Measurements from ENCODE around the gene TMEM161B.
"Not testable (repeated sequence)": the region's sequence is repeated elsewhere in the genome, so short reads cannot be mapped to it uniquely, and the experiment has no call there.

The TMEM161B gene

DNA sequence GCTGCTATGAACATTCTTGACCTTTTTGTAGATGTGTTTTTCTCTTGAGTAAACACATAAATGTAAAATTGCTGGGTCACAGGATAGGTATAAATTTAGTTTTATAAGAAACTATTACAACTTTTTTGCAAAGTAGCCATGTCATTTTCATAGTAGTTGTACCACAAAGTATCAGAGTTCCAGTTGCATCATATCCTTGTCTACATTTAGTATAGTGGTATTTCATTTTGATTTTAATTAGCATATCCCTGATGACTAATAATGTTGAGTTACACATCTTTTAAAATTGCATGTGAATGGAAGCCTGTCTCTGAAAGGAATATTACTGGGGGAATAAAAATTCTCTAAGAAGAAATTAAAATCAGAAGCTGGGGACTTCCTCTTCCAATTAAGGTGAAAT is 85.4 kb downstream of the TMEM161B start:
- no peak for DNase-seq (ENCODE audit: low read depth in 2 of 2)

DNA sequence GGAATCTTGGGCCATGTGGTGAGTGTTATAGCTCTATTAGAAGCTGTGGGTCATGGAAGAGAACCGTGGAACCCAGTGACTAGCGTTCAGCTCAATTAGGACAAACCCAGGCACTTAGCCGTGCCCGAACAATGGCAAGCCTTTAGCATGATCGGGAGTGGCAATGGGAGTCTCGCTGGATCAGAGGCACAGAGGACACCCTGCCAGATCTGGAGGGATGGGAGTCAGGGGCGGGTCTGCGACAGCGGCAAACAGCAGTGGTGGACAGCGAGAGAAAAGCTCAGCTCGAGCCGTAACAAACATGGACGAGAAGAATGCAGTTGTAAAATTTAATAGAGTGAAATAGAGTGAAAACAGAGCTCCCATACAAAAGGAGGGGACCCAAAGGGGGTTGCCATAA is 91.2 kb downstream of the TMEM161B start:
- DNase-seq (ENCODE audit: low read depth in 2 of 2): not testable (repeated sequence)

DNA sequence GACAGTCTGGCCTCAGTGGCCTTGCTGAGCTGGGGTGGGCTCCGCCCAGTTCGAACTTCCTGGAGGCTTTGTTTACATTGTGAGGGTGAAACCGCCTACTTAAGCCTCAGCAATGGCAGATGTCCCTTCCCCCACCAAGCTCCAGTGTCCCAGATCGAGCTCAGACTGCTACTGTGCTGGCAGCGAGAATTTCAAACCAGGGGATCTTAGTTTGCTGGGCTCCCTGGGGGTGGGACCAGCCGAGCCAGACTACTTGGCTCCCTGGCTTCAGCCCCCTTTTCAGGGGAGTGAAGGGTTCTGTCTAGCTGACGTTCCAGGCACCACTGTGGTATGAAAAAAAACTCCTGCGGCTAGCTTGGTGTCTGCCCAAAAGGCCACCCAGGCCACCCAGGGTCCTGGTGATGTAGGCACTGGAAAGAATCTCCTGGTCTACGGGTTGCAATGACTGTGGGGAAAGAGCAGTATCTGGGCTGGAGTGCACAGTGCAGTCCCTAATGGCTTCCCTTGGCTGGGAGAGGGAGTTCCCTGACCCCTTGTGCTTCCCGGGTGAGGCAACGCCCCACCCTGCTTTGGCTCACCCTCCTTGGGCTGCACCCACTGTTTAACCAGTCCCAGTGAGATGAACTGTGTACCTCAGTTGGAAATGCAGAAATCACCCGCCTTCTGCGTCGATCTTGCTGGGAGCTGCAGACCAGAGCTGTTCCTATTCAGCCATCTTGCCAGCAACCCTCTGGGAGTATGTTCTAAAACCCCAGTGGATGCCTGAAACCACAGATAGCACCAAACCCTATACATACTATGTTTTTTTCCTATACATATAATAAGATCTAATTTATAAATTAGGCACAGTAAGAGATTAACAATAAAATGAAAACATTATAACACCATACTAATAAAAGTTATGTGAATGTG is 95.5 kb downstream of the TMEM161B start:
- DNase-seq (ENCODE audit: low read depth in 2 of 2): no peak

DNA sequence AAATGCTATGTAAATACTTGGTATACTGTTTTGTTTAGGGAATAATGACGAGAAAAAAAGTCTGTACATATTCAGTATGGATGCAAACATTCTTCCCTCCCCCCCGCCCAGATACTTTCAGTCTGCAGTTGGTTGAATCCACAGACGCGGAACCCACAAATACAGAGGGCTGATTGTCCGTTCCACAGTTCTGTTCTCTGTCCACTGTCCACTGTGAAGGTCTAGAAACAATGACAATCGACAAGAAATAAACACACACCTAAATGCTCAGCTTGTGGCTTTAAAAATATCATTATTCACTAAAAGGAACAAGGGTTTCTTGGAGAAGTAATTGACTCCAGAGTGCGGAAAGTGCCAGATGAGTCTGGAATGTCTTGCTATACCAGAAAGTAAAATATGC is 109.1 kb downstream of the TMEM161B start:
- no peak for DNase-seq (ENCODE audit: low read depth in 2 of 2)

DNA sequence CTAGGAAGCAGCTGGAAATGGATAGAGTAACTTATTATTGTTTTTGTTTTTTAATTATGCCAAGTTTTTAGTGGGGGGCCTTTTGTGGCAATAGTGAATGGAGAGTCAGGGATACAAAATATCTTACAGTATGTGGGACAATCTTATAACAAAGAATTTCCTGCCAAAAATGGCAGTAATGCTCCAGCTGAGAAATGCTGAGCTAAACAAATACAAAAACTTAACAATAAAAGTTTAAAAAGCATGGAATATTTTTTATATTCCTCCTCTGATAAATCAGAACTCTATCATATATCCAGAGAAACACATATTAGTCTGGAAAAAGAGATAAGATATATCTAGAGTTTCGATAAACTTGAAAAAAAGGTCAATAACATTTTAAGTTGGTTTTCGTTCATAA is 110.6 kb downstream of the TMEM161B start:
- DNase-seq (ENCODE audit: low read depth in 2 of 2): no peak

DNA sequence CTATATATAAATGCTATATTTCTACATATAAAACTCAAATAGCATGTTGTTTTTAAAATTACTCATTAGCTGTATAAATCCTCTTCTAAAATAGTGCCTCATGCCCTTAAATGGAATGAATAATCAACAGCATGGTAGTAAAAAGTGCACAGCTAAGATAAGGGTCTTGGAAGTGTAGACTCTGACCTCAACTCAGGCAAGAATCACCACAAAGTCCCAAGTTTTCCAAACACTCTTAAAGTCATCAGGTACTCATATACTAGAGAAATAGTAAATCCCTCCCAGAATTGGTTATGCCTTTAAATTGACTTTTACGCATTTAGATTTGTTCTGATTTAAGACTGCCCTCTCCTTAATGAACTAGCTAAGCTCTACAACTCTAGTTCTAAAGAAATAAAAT is 113.8 kb downstream of the TMEM161B start:
- no peak for DNase-seq (ENCODE audit: low read depth in 2 of 2)

DNA sequence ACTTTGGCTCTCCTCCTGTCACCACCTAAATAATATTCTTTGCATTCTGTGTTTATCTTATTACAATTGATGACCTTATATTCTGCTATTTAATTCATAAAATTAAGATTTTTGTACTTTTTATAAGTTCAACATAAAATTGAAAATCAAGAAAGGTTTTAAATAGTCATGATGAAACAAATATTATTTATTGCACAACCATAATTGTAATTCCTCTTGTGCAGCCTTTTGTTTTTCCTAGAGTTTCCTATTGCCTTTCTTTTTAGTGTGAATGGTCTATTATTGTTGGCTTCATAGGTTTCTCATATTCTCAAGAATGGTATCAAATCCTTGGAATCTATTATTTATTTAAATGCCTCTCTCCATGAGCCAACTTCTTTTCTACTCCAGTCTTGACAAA is 117.9 kb downstream of the TMEM161B start:
- DNase-seq (ENCODE audit: low read depth in 2 of 2): no peak

DNA sequence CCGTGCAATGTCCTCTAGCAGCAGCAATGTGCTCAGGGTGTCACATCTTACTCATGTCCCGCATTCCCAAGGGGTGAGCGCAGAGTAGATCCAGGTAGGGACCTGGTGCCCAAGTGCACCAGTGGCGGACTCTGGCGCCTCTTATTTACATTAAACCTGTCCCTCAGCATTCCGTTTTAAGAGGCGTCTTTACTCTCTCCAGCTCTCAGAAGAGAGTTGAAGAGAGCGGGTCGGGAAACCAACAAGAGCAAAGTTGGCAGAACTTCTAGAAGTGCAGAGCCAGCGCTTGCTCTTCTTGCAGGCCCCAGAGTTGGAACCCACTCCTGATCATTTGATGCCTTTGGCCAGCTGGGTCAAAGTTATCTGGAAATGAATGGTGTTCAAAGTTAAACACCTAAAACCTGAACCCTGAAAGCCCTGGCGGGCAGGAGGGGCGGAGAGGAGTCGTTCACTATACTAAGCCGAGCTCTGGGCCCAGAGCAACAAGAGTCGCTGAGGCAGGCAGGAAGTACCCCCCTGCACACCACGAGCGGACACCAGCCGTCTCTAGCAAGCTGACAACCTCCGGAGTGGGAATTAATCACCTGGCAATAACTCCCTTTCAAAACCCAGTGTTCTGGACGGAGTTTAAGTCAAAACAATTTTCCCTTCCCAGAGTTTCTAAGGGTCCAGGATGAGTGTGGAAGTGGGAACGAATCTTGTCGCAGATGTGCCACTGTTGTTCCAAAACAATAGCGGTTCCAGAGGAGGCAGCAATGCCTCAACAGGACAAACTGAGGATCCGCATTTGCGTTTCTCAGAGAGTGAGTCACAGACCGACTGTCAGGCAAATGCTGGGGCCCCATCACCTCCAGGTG is 122.8 kb downstream of the TMEM161B start:
- no peak for DNase-seq (ENCODE audit: low read depth in 2 of 2)

DNA sequence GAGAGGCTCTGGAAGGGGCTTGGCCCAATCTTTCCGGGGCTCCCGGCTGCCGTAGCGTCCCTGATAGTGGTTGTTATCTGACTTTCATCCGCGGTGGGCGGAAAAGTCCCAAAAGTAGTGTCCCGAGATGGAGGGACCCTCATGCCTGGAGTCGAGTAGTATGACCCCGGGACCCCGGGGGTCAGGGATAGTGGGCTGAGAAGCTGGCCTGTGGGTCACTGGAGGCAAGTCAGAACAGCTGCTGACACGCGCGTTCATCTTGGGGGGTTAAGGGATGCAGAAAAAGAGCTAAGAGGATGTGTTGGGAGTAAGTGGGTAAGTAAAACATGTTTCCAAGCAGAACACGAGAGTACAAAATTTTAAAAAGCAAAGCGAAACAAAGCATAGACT is 123.4 kb downstream of the TMEM161B start:
- no peak for DNase-seq (ENCODE audit: low read depth in 2 of 2)

Measured in stimulated activated CD4-positive, alpha-beta T cell treated with anti-CD3 and anti-CD28 coated beads, Interleukin-1b, Interleukin-23, amount 100 ng/mL, for 1 hour (primary cell).